ENCODE measurements around the gene RAB26. TPM values are rescaled to one million over a fixed set of nuclear protein-coding genes. Genes with fewer than 3 reads are reported as not detected.
A peak's percentile ranks its signal among the peaks of the same experiment; 100 is the strongest.

Gene RAB26
- total and polyA plus RNA-seq, 2 of the 13 experiments (the other 11 are each of a cell fraction or from before 2014, with no cell fraction given), result 0.86 to 3.6 TPM

GRCh38 chr16:2155977-2156848 is 7.8 kb downstream of the RAB26 start (continued):
- no peak for TF ChIP-seq GABPA (IDR thresholded peaks at IDR 0.05; ENCODE audit: low read depth, low read length)
- TF ChIP-seq GABPA (CRISPR knock-in tag; IDR thresholded peaks at IDR 0.05; ENCODE audit: low read depth), result 0 out of 2 replicates have a peak, but pooled peaks have one; percentile 16
- TF ChIP-seq ZNF230 (CRISPR knock-in tag; IDR thresholded peaks at IDR 0.05), result 0 out of 2 replicates have a peak, but pooled peaks have one; percentile 13
- 0 out of 2 replicates have a peak, but pooled peaks have one; percentile 7 for TF ChIP-seq CTCF (CRISPR knock-in tag; IDR thresholded peaks at IDR 0.05)

GRCh38 chr16:2156849-2157224 is 8.4 kb downstream of the RAB26 start:
- Histone ChIP-seq H4K20me1 (ENCODE audit: insufficient read depth, low read length) (peaks cover 63% of the 10 kb centered on the region), H2AFZ (ENCODE audit: low read length) (no peak overlapping the region), H3K9ac (ENCODE audit: insufficient read depth, low read depth, low read length) (peak overlapping the region; percentile 84), H3K4me2 (ENCODE audit: low read depth, low read length) (peak overlapping the region; percentile 95), H3K4me1 (ENCODE audit: insufficient read depth, low read length) (peaks cover 74% of the 10 kb centered on the region), H3K27ac (ENCODE audit: extremely low read length, insufficient read depth, low read length) (peak overlapping the region; percentile 61), H3K27me3 (ENCODE audit: control insufficient read depth in 1 of 2, insufficient read depth in 2 of 2, low read length in 2 of 2) (no peaks in the 10 kb centered on the region; a peak in 1 of 5 replicates), H3K36me3 (replicated peaks in 1 of 2; ENCODE audit: control insufficient read depth in 1 of 2, insufficient read depth in 2 of 2, low read length in 2 of 2) (peaks cover 0 to 7% of the 10 kb centered on the region in 2 experiments), H3K4me3 (replicated peaks in 1 of 3; ENCODE audit: insufficient read depth in 1 of 3, low read depth in 2 of 3, low read length in 3 of 3) (peak overlapping the region; percentile 91 to 98 (median 95)), H3K9me3 (ENCODE audit: low read length) (no peaks in the 10 kb centered on the region), H3K79me2 (ENCODE audit: insufficient read depth, low read length) (peaks cover 68% of the 10 kb centered on the region)
- ATAC-seq (no peak), FAIRE-seq (no peak), DNase-seq (ENCODE audit: low spot score) (no peak)
- in situ Hi-C loops (cut with HindIII; ENCODE audit: extremely low pct_ligation_motif_present, low pct_unique_long_range_greater_than_20kb) (no loop called here), intact Hi-C loops (cut with micrococcal nuclease; ENCODE audit: unreplicated experiment) (no loop called here)
- ChIA-PET POLR2A (interaction anchor here (1.0 to 6.6 kb wide), 9 partner anchors 9 to 216 kb away, joined by 3 to 79 read pairs (median 8); partner anchors contain the start of genes ECI1, RAB26 and RPS2), CTCF (ENCODE audit: low intra/inter-chr PET ratio, low total read pairs) (no interaction called here)
- BruUV-seq (replicated peaks), result no TSS peak
- WGBS (ENCODE audit: low lambda C conversion rate), result 52% methylated on average over 4 of the region's 5 CpGs
- TF ChIP-seq TAF15 (IDR thresholded peaks at IDR 0.05; ENCODE audit: low read depth, low read length, poor library complexity, severe bottlenecking) (no peak), MTA1 (CRISPR knock-in tag; IDR thresholded peaks at IDR 0.05; ENCODE audit: borderline replicate concordance) (0 out of 2 replicates have a peak, but pooled peaks have one; percentile 22), ZNF44 (CRISPR knock-in tag; IDR thresholded peaks at IDR 0.05) (no peak), POLR2AphosphoS5 (IDR thresholded peaks at IDR 0.05; ENCODE audit: low read depth, low read length) (0 out of 2 replicates have a peak, but pooled peaks have one; percentile 30), FOSL2 (CRISPR knock-in tag; IDR thresholded peaks at IDR 0.05) (no peak), E2F2 (CRISPR knock-in tag; IDR thresholded peaks at IDR 0.05; ENCODE audit: borderline replicate concordance) (no peak), FOXP4 (CRISPR knock-in tag; IDR thresholded peaks at IDR 0.05) (no peak), TBX3 (IDR thresholded peaks at IDR 0.05; ENCODE audit: borderline replicate concordance) (no peak), SIN3A (IDR thresholded peaks at IDR 0.05; ENCODE audit: borderline replicate concordance, low read depth, low read length) (0 out of 2 replicates have a peak, but pooled peaks have one; percentile 3), ZNF350 (CRISPR knock-in tag; IDR thresholded peaks at IDR 0.05; ENCODE audit: borderline replicate concordance, low read depth) (0 out of 2 replicates have a peak, but pooled peaks have one; percentile 9), PCBP1 (IDR thresholded peaks at IDR 0.05; ENCODE audit: borderline replicate concordance, low read depth, low read length) (no peak)
